ENCODE data around the gene GPC6.

Gene GPC6

GRCh38 chr13:94234738-94235137 lies 1008.1 kb downstream of the GPC6 start:
- TF ChIP-seq CTCF (IDR thresholded peaks at IDR 0.05; ENCODE audit: borderline replicate concordance, insufficient read depth, low read depth, low read length) = no peak
- H3K4me3 ChIP-seq (ENCODE audit: low read depth, low read length) = no peak overlapping the region

DNA sequence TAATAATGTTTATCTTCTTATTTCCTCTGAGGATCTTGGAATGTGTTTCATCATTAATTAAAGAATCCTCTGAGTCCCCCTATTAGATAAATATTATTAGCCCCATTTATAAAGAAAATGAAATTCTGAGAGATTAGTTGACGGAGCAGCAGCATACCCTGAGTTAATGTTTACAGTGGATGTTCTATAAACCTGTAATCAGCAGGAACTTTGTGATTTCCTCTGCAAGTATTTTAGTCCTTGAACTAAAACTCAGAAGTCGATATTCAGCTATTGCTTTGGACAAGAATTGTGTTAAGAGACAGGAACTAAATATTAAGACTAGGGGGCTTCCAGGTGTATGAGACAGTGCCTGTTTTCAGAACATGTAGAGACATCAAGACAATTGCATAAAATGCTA lies 1009.5 kb downstream of the GPC6 start:
- H3K4me3 ChIP-seq (ENCODE audit: low read depth, low read length) = no peak overlapping the region
- TF ChIP-seq CTCF (IDR thresholded peaks at IDR 0.05; ENCODE audit: borderline replicate concordance, insufficient read depth, low read depth, low read length) = no peak

- H3K4me3 ChIP-seq (ENCODE audit: low read depth, low read length) = no peak overlapping the region
- TF ChIP-seq CTCF (IDR thresholded peaks at IDR 0.05; ENCODE audit: borderline replicate concordance, insufficient read depth, low read depth, low read length) = no peak
These were observed 1010.3 kb downstream of the GPC6 start for GRCh38 chr13:94236872-94237271.

DNA sequence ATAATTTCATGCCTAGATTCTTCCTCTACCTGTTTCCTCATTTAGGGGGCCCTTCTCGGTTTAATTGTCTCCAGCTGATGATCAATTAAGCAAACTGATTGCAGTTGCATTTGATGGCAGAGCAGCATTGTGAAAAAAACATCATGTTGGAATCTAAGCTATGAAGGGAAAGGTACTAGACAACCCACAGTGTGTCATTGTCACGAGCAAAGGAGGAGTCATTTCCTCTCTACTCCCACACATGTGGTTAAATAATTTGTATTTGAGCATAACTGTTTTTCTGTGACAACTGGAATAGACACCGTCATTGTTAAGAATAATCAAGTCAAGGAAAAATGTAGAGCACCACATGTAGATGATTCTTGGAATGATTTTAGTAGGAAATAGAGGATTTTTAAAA lies 1012.5 kb downstream of the GPC6 start:
- no peak for TF ChIP-seq CTCF (IDR thresholded peaks at IDR 0.05; ENCODE audit: borderline replicate concordance, insufficient read depth, low read depth, low read length)
- H3K4me3 ChIP-seq (ENCODE audit: low read depth, low read length) = no peak overlapping the region

DNA sequence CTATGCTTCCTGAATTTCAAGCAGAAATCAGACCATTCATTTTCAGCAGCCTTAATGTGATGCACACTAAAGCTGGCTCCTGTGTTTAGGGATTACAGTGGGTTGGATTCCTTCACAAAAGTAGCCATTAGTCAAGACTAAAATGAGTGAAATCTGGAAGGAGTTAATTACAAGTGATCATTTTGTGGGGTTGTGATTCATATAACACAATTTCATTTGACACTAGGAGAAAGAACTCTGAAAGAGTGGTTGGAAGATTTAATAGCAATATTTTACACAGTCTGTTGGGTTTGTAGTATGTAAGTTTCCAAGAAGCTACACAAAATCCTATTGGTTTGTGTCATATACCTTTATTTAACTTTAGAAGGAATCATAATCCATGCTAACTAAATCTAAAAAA lies 1015.9 kb downstream of the GPC6 start:
- TF ChIP-seq CTCF (IDR thresholded peaks at IDR 0.05; ENCODE audit: borderline replicate concordance, insufficient read depth, low read depth, low read length) = no peak
- no peak overlapping the region for H3K4me3 ChIP-seq (ENCODE audit: low read depth, low read length)

GRCh38 chr13:94243551-94243950 lies 1016.9 kb downstream of the GPC6 start:
- no peak overlapping the region for H3K4me3 ChIP-seq (ENCODE audit: low read depth, low read length)
- TF ChIP-seq CTCF (IDR thresholded peaks at IDR 0.05; ENCODE audit: borderline replicate concordance, insufficient read depth, low read depth, low read length) = no peak

DNA sequence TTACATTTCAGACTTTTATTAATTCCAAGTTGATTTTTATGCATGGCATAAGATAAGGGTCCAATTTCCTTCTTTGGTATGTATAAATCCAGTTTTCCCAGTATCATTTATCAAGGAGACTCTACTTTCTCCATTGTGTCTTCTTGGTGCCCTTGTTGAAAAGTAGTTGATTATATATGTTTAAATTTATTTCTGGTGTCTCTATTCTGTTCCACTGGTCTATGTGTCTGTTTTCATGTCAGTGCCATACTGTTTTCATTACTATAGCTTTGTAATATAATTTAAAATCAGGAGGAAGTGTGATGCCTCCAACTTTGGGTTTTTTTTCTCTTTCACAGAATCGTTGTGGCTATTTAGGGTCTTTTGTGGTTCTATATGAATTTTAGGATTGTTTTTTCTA lies 1019.9 kb downstream of the GPC6 start:
- no peak for TF ChIP-seq CTCF (IDR thresholded peaks at IDR 0.05; ENCODE audit: borderline replicate concordance, insufficient read depth, low read depth, low read length)
- H3K4me3 ChIP-seq (ENCODE audit: low read depth, low read length) = no peak overlapping the region

All from GM12875 (cell line).